ENCODE results near the gene TENM4. TPM values are rescaled to one million over a fixed set of nuclear protein-coding genes. Genes with fewer than 3 reads are reported as not detected.

The TENM4 gene
- total RNA-seq, 4 donors from 2014 or later, result 0.02 to 0.82 (median 0.23) TPM

DNA sequence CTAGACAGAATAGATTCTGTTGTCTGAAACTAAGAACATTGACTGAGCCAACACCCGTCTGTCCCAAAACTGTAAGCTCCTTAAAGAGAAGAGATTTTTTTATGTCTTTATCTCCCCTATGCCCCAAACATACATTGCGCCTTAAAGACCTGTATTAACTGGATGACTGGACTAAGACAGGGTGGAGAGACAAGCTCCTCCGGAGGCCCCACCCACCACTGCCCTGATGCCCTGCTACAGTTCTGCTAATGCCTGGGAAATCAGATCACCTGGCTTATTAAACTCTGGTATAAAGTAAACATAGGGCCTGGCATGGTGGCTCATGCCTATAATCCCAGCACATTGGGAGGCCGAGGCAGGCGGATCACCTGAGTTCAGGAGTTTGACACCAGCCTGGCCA, 203.7 kb downstream of the TENM4 start:
- Histone ChIP-seq H3K27ac (peak overlapping the region in 1 of 4 donors; percentile 20), H3K27me3 (no peaks in the 10 kb centered on the region), H3K9me3 (no peaks in the 10 kb centered on the region), H3K4me3 (no peak overlapping the region), H3K36me3 (no peaks in the 10 kb centered on the region), H3K4me1 (peaks cover 0 to 3% of the 10 kb centered on the region in 2 donors)
- TF ChIP-seq, protein P1, sequence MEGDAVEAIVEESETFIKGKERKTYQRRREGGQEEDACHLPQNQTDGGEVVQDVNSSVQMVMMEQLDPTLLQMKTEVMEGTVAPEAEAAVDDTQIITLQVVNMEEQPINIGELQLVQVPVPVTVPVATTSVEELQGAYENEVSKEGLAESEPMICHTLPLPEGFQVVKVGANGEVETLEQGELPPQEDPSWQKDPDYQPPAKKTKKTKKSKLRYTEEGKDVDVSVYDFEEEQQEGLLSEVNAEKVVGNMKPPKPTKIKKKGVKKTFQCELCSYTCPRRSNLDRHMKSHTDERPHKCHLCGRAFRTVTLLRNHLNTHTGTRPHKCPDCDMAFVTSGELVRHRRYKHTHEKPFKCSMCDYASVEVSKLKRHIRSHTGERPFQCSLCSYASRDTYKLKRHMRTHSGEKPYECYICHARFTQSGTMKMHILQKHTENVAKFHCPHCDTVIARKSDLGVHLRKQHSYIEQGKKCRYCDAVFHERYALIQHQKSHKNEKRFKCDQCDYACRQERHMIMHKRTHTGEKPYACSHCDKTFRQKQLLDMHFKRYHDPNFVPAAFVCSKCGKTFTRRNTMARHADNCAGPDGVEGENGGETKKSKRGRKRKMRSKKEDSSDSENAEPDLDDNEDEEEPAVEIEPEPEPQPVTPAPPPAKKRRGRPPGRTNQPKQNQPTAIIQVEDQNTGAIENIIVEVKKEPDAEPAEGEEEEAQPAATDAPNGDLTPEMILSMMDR (IDR thresholded peaks at IDR 0.05 in 4 of 5, conservative IDR thresholded peaks at IDR 0.05 in 1 of 5), result no peak
- no peak for TF ChIP-seq POLR2A (IDR thresholded peaks at IDR 0.05)
- no peak for DNase-seq
- intact Hi-C loops (cut with DNase I; ENCODE audit: low total_unique reads), result no loop called here
- in situ Hi-C loops (cut with MboI; ENCODE audit: low sequenced_read_pairs in 4 of 4), result no loop called here
- no peak for ATAC-seq

DNA sequence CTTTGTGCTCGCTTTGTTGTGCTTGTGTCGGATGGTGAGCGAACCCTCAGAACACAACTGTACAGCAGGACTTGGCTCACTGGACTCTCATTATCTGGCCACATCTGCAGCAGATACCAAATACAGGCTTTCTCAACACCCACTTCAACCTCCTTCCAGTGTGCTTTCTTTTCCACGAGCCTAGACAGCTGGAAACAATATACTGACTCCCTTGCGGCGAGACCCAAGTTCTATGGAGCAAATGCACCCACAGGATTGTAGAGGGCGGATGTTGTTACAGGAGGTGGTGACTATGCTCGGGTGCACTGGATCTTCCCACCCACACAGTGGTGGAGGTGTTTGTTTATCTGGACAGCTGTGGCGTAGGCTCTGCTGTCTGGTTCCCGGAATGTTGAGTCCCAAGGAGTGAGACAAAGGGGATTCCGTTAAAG, 204.3 kb downstream of the TENM4 start:
- Histone ChIP-seq H3K27me3 (no peaks in the 10 kb centered on the region), H3K27ac (peak overlapping the region in 1 of 4 donors; percentile 20), H3K4me1 (peaks cover 0 to 3% of the 10 kb centered on the region in 2 donors), H3K36me3 (no peaks in the 10 kb centered on the region), H3K9me3 (no peaks in the 10 kb centered on the region), H3K4me3 (no peak overlapping the region)
- DNase-seq (no peak), ATAC-seq (peak in 1 of 2 donors; percentile 18)
- intact Hi-C loops (cut with DNase I; ENCODE audit: low total_unique reads) (no loop called here), in situ Hi-C loops (cut with MboI; ENCODE audit: low sequenced_read_pairs in 4 of 4) (no loop called here)
- TF ChIP-seq, protein P1 (IDR thresholded peaks at IDR 0.05 in 4 of 5, conservative IDR thresholded peaks at IDR 0.05 in 1 of 5), result no peak
- TF ChIP-seq POLR2A (IDR thresholded peaks at IDR 0.05), result no peak

DNA sequence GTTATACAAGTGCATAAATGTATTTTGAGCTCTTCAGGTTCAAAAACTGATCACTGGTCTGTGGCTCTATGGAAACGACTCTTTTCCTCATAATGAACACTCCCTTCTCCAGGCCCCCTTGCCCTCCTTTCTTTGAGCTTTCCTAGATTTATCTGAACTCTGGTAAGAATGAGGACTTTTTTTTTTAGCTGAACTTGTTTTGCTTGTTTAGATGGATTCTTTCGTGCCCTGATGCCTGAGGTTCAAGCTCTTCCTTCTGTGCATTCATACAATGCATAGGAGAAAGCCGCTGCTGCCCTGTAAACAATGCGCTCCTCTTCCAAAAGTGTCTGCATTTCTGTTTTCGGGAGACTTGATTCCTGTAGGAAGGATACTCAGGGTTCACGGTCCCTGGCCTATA, 205.1 kb downstream of the TENM4 start:
- DNase-seq (no peak), ATAC-seq (no peak)
- Histone ChIP-seq H3K4me1 (peaks cover 0 to 3% of the 10 kb centered on the region in 2 donors), H3K4me3 (no peak overlapping the region), H3K9me3 (no peaks in the 10 kb centered on the region), H3K27me3 (no peaks in the 10 kb centered on the region), H3K27ac (no peak overlapping the region), H3K36me3 (no peaks in the 10 kb centered on the region)
- in situ Hi-C loops (cut with MboI; ENCODE audit: low sequenced_read_pairs in 4 of 4) (no loop called here), intact Hi-C loops (cut with DNase I; ENCODE audit: low total_unique reads) (no loop called here)
- no peak for TF ChIP-seq POLR2A (IDR thresholded peaks at IDR 0.05)
- TF ChIP-seq, protein P1 (IDR thresholded peaks at IDR 0.05 in 4 of 5, conservative IDR thresholded peaks at IDR 0.05 in 1 of 5), result no peak

DNA sequence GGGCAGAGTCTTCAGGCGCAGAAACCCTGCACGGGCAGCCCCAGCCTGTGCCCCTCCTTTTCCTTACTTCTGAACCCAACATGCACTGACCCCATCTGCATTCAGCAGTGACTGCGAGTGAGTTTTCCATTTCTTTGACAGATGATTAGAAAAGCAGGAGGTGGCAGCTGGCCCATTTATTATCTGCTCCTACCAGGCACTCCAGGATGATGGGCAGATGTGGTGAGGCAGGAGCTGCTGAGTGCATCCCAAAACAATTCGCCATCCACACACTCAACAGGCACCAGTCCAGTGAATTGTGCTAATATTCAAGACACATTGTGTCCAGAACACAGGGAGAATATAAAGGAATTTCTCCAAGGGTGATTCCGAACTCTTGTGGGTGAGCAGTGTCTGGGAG, 208.5 kb downstream of the TENM4 start:
- ATAC-seq, result no peak

More for the DNA sequence above, 208.5 kb downstream of the TENM4 start:
- Histone ChIP-seq H3K27me3 (no peaks in the 10 kb centered on the region), H3K9me3 (no peaks in the 10 kb centered on the region), H3K4me1 (peaks cover 0 to 3% of the 10 kb centered on the region in 2 donors), H3K4me3 (no peak overlapping the region), H3K36me3 (no peaks in the 10 kb centered on the region), H3K27ac (no peak overlapping the region)
- DNase-seq, result no peak
- intact Hi-C loops (cut with DNase I; ENCODE audit: low total_unique reads) (no loop called here), in situ Hi-C loops (cut with MboI; ENCODE audit: low sequenced_read_pairs in 4 of 4) (no loop called here)
- TF ChIP-seq, protein P1 (IDR thresholded peaks at IDR 0.05 in 4 of 5, conservative IDR thresholded peaks at IDR 0.05 in 1 of 5), result no peak
- no peak for TF ChIP-seq POLR2A (IDR thresholded peaks at IDR 0.05)

Measured in gastrocnemius medialis (tissue), 4 donors.